ENCODE results near the gene RAB3GAP2.
"Not testable (repeated sequence)": the region's sequence is repeated elsewhere in the genome, so short reads cannot be mapped to it uniquely, and the experiment has no call there.

The RAB3GAP2 gene

GRCh38 chr1:220251272-220251671 lies 21.0 kb downstream of the RAB3GAP2 start:
- no peak for DNase-seq (ENCODE audit: low read depth in 2 of 2)
- no peak overlapping the region for H3K4me3 ChIP-seq (replicated peaks in 1 of 2; ENCODE audit: low read depth in 2 of 2, low read length in 2 of 2)
- TF ChIP-seq CTCF (IDR thresholded peaks at IDR 0.05; ENCODE audit: low read depth, low read length): no peak

- H3K4me3 ChIP-seq (replicated peaks in 1 of 2; ENCODE audit: low read depth in 2 of 2, low read length in 2 of 2): no peak overlapping the region
- DNase-seq (ENCODE audit: low read depth in 2 of 2): no peak
- TF ChIP-seq CTCF (IDR thresholded peaks at IDR 0.05; ENCODE audit: low read depth, low read length): no peak
These were observed 21.6 kb downstream of the RAB3GAP2 start for GRCh38 chr1:220250681-220251080.

GRCh38 chr1:220249522-220249921 lies 22.7 kb downstream of the RAB3GAP2 start:
- no peak for TF ChIP-seq CTCF (IDR thresholded peaks at IDR 0.05; ENCODE audit: low read depth, low read length)
- DNase-seq (ENCODE audit: low read depth in 2 of 2): no peak
- H3K4me3 ChIP-seq (replicated peaks in 1 of 2; ENCODE audit: low read depth in 2 of 2, low read length in 2 of 2): no peak overlapping the region

GRCh38 chr1:220248715-220249265 lies 23.5 kb downstream of the RAB3GAP2 start:
- not testable (repeated sequence) for DNase-seq (ENCODE audit: low read depth in 2 of 2); H3K4me3 ChIP-seq (replicated peaks in 1 of 2; ENCODE audit: low read depth in 2 of 2, low read length in 2 of 2)

GRCh38 chr1:220245900-220246299 lies 26.4 kb downstream of the RAB3GAP2 start:
- H3K4me3 ChIP-seq (replicated peaks in 1 of 2; ENCODE audit: low read depth in 2 of 2, low read length in 2 of 2); DNase-seq (ENCODE audit: low read depth in 2 of 2): not testable (repeated sequence)

- H3K4me3 ChIP-seq (replicated peaks in 1 of 2; ENCODE audit: low read depth in 2 of 2, low read length in 2 of 2): no peak overlapping the region
- DNase-seq (ENCODE audit: low read depth in 2 of 2): no peak
- TF ChIP-seq CTCF (IDR thresholded peaks at IDR 0.05; ENCODE audit: low read depth, low read length): no peak
These were observed 28.3 kb downstream of the RAB3GAP2 start for GRCh38 chr1:220243947-220244346.

- no peak for TF ChIP-seq CTCF (IDR thresholded peaks at IDR 0.05; ENCODE audit: low read depth, low read length)
- DNase-seq (ENCODE audit: low read depth in 2 of 2): no peak
- H3K4me3 ChIP-seq (replicated peaks in 1 of 2; ENCODE audit: low read depth in 2 of 2, low read length in 2 of 2): no peak overlapping the region
These were observed 31.1 kb downstream of the RAB3GAP2 start for GRCh38 chr1:220241072-220241663.

- H3K4me3 ChIP-seq (replicated peaks in 1 of 2; ENCODE audit: low read depth in 2 of 2, low read length in 2 of 2): no peak overlapping the region
- peak in 1 of 2 donors; percentile 11 for DNase-seq (ENCODE audit: low read depth in 2 of 2)
- TF ChIP-seq CTCF (IDR thresholded peaks at IDR 0.05; ENCODE audit: low read depth, low read length): no peak
These were observed 32.3 kb downstream of the RAB3GAP2 start for GRCh38 chr1:220239966-220240365.

All from cardiac fibroblast (primary cell).